HCT116 (cell line): ENCODE data around the gene LMBR1L.

Experiments
- CEBPB ChIP-seq: IDR thresholded peaks from 2 replicates; pipeline ENCODE4 v1.6.1; 2012; ENCODE audit warnings: low read depth
- CTCF ChIP-seq, 3 experiments: fragments of 200-600 bp in 1 of 3; sonication (generic) in 1 of 3; IDR thresholded peaks in 2 of 3; conservative IDR thresholded peaks in 1 of 3; 2 replicates each; pipeline ENCODE4 v1.5.1; 2012 to 2017; ENCODE audit warnings: low read depth in 2 of 3, low read length in 2 of 3, antibody characterized with exemption in 1 of 3, borderline replicate concordance in 1 of 3, control low read depth in 1 of 3, mild to moderate bottlenecking in 1 of 3, mixed read lengths in 1 of 3, mixed run types in 1 of 3, moderate library complexity in 1 of 3; ENCODE audit not compliant: insufficient read depth in 1 of 3
- EZH2 ChIP-seq: fragments of 200-600 bp; sonication (generic); IDR thresholded peaks from 2 replicates; pipeline ENCODE4 v1.6.1; 2017; ENCODE audit warnings: antibody characterized with exemption, mixed run types
- JUND ChIP-seq: IDR thresholded peaks from 2 replicates; pipeline ENCODE4 v1.6.1; 2012
- POLR2A ChIP-seq: IDR thresholded peaks from 2 replicates; pipeline ENCODE4 v1.7.0; 2011; ENCODE audit warnings: borderline replicate concordance; ENCODE audit not compliant: insufficient read depth, insufficient read length; ENCODE audit errors: extremely low read depth
- REST ChIP-seq: IDR thresholded peaks from 2 replicates; pipeline ENCODE4 v1.6.1; 2012; ENCODE audit warnings: low read depth
- SIN3A ChIP-seq: IDR thresholded peaks from 2 replicates; pipeline ENCODE4 v1.6.1; 2012; ENCODE audit warnings: low read depth
- TF ChIP-seq, protein P1 (sequence below): IDR thresholded peaks from 2 replicates; pipeline ENCODE4 v1.6.1; 2011; ENCODE audit warnings: mild to moderate bottlenecking, low read length, moderate library complexity; ENCODE audit not compliant: insufficient replicate concordance; ENCODE audit errors: extremely low read depth

- TF ChIP-seq REST, result no peak
- no peak for TF ChIP-seq JUND
- TF ChIP-seq EZH2, result no peak
- TF ChIP-seq CTCF (IDR thresholded peaks at IDR 0.05 in 2 of 3, conservative IDR thresholded peaks at IDR 0.05 in 1 of 3; ENCODE audit: borderline replicate concordance in 1 of 3, insufficient read depth in 1 of 3, low read depth in 2 of 3, low read length in 2 of 3), result no peak
- TF ChIP-seq, protein P1, sequence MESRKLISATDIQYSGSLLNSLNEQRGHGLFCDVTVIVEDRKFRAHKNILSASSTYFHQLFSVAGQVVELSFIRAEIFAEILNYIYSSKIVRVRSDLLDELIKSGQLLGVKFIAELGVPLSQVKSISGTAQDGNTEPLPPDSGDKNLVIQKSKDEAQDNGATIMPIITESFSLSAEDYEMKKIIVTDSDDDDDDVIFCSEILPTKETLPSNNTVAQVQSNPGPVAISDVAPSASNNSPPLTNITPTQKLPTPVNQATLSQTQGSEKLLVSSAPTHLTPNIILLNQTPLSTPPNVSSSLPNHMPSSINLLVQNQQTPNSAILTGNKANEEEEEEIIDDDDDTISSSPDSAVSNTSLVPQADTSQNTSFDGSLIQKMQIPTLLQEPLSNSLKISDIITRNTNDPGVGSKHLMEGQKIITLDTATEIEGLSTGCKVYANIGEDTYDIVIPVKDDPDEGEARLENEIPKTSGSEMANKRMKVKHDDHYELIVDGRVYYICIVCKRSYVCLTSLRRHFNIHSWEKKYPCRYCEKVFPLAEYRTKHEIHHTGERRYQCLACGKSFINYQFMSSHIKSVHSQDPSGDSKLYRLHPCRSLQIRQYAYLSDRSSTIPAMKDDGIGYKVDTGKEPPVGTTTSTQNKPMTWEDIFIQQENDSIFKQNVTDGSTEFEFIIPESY, result no peak
- no peak for TF ChIP-seq POLR2A
- no peak for TF ChIP-seq CEBPB
- TF ChIP-seq SIN3A, result no peak
These were observed 30.9 kb downstream of the LMBR1L start for GRCh38 chr12:49079793-49080192.
